Hepatocyte (in vitro differentiated cells): ENCODE measurements around the gene RESP18. TPM values are rescaled to one million over a fixed set of nuclear protein-coding genes. Genes with fewer than 3 reads are reported as not detected.

Experiments
- DNase-seq: peaks from one replicate; pipeline ENCODE4 v3.0.0-alpha.2; 2016; ENCODE audit warnings: low spot score
- H2AFZ ChIP-seq: fragments of 200-600 bp; sonication (generic); 2 replicates; pipeline ENCODE4 v1.6.0; 2016; ENCODE audit warnings: antibody characterized with exemption, mild to moderate bottlenecking
- H3K27ac ChIP-seq: fragments of 200-600 bp; sonication (generic); 2 replicates; pipeline ENCODE4 v1.5.1; 2016; ENCODE audit warnings: mild to moderate bottlenecking
- H3K27me3 ChIP-seq: fragments of 200-600 bp; sonication (generic); 2 replicates; pipeline ENCODE4 v1.6.1; 2016
- H3K36me3 ChIP-seq: fragments of 200-600 bp; sonication (generic); replicated peaks from 2 replicates; pipeline ENCODE4 v1.5.1; 2016; ENCODE audit warnings: low read depth; ENCODE audit not compliant: insufficient read depth
- H3K4me1 ChIP-seq: fragments of 200-600 bp; sonication (generic); 2 replicates; pipeline ENCODE4 v1.5.1; 2016; ENCODE audit warnings: mild to moderate bottlenecking, moderate library complexity; ENCODE audit not compliant: insufficient read depth
- H3K4me2 ChIP-seq: fragments of 200-600 bp; sonication (generic); 2 replicates; pipeline ENCODE4 v1.6.0; 2016
- H3K4me3 ChIP-seq: fragments of 200-600 bp; sonication (generic); 2 replicates; pipeline ENCODE4 v1.5.1; 2016; ENCODE audit warnings: mild to moderate bottlenecking
- H3K79me2 ChIP-seq: fragments of 200-600 bp; sonication (generic); 2 replicates; pipeline ENCODE4 v1.6.0; 2017; ENCODE audit warnings: mild to moderate bottlenecking
- H3K9me2 ChIP-seq: fragments of 200-600 bp; sonication (generic); replicated peaks from 2 replicates; pipeline ENCODE4 v1.6.0; 2017; ENCODE audit warnings: mild to moderate bottlenecking; ENCODE audit not compliant: insufficient read depth
- H3K9me3 ChIP-seq: fragments of 200-600 bp; sonication (generic); 2 replicates; pipeline ENCODE4 v1.5.1; 2016; ENCODE audit warnings: low read depth, mild to moderate bottlenecking
- H4K20me1 ChIP-seq: fragments of 200-600 bp; sonication (generic); 2 replicates; pipeline ENCODE4 v1.6.0; 2016; ENCODE audit warnings: mild to moderate bottlenecking; ENCODE audit not compliant: insufficient read depth, poor library complexity, severe bottlenecking
- EZH2 ChIP-seq: fragments of 200-600 bp; sonication (generic); IDR thresholded peaks from 2 replicates; pipeline ENCODE4 v1.6.1; 2016; ENCODE audit warnings: antibody characterized with exemption, mild to moderate bottlenecking, borderline replicate concordance
- EZH2phosphoT487 ChIP-seq: fragments of 200-600 bp; sonication (generic); IDR thresholded peaks from one replicate; pipeline ENCODE4 v1.6.1; 2018; ENCODE audit warnings: antibody characterized with exemption, mild to moderate bottlenecking, low read depth, moderate library complexity; ENCODE audit not compliant: unreplicated experiment, severe bottlenecking
- WGBS: methylation state at CpG from one replicate; pipeline ENCODE4 v1.1.6; 2016; ENCODE audit warnings: low lambda C conversion rate; ENCODE audit errors: missing lambda C conversion rate; 5-methylcytosine and 5-hydroxymethylcytosine counted together
- polyA plus RNA-seq: library from polyadenylated mRNA; unstranded; fragments of >200 nt; fragmentation: Nextera tagmentation; extraction: Ambion mirVana; gene quantifications from 2 replicates; pipeline ENCODE4 v1.2.1, GENCODE V29; 2016
- total RNA-seq: library from RNA; depleted of rRNA; stranded (reverse); fragments of >200 nt; gene quantifications from 2 replicates; pipeline ENCODE4 v1.2.3, GENCODE V29; 2014
- TF ChIP-seq, protein P1 (sequence below): fragments of 200-600 bp; sonication (generic); IDR thresholded peaks from 2 replicates; pipeline ENCODE4 v1.5.1; 2016; ENCODE audit warnings: antibody characterized with exemption, mild to moderate bottlenecking; ENCODE audit not compliant: poor library complexity

Gene RESP18
- total and polyA plus RNA-seq, 2 experiments from 2014 or later: not detected

DNA sequence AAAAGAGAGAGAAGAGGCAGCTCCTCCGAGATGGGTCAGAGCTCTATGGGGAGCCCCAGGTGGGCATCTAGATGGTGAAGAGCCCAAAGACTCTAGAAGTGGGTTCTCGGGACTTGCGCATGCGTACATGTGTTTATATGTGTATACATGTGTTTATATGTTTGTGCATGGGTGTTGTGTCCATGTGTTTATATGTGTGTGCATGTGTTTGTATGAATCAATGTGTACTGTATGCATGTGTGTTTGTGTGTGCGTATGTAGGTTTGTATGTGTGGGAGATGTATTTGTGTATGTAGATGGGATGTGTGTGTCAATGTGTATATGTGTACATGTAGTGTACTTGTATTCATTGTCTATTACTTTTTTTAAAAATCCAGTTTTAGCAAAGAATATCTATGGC is 29.5 kb upstream of the RESP18 start:
- WGBS: 94% methylated on average over 5 of the region's 5 CpGs
- Histone ChIP-seq H3K9me2 (no peaks in the 10 kb centered on the region), H3K4me2 (no peak overlapping the region)

DNA sequence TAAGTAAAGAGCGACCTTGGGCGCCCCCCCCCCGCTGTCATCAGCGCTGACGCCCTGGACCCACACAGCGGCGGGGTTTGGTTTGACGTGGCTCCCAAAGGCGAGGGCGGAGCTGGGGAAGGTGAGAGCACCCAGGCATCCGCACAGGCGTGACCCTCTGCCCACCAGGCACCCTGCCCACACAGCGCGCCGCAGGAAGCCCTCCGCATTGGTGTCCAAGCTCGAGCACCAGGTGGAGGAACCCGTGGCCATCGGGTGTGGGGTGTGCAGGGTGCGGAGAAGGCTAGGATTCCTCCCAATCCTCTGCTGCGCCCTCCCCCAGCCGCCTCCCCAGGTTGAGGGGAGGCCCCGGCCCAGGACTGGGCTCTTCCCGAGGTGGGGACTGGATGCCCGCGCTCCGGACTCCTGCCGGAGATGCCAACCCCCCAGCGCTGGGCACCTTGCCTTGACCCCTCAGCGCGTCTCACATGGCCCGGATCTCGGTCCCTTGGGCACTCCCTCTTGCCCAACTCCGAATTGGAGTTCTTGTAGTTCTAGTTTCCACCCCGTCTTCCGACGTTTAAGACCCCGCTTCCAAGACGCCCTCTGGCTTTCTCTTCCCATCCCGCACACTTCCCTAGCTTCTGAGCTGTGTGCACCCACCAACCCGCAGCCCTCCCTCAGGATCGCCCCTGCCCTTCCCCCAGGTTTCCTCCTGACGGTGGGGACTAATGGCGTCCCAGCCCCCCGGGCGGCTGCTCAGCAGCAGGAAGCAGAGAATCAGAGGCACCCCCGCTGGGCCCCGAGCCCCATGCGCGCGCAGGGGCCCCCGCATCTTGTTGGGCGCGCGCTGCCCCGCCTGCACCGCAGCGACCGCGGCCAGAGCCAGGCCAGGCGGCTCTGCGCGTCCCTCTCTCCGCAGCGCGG is 25.9 kb upstream of the RESP18 start:
- Histone ChIP-seq H3K4me1 (peaks cover 5% of the 10 kb centered on the region), H2AFZ (peak overlapping the region; percentile 26), H3K9me3 (no peaks in the 10 kb centered on the region), H3K79me2 (no peaks in the 10 kb centered on the region), H3K4me2 (peak overlapping the region; percentile 76), H3K27ac (no peak overlapping the region), H3K9me2 (no peaks in the 10 kb centered on the region), H3K27me3 (peaks cover 62% of the 10 kb centered on the region), H3K36me3 (no peaks in the 10 kb centered on the region), H4K20me1 (no peaks in the 10 kb centered on the region), H3K4me3 (no peak overlapping the region)
- peak; percentile 54 for TF ChIP-seq EZH2
- TF ChIP-seq, protein P1, sequence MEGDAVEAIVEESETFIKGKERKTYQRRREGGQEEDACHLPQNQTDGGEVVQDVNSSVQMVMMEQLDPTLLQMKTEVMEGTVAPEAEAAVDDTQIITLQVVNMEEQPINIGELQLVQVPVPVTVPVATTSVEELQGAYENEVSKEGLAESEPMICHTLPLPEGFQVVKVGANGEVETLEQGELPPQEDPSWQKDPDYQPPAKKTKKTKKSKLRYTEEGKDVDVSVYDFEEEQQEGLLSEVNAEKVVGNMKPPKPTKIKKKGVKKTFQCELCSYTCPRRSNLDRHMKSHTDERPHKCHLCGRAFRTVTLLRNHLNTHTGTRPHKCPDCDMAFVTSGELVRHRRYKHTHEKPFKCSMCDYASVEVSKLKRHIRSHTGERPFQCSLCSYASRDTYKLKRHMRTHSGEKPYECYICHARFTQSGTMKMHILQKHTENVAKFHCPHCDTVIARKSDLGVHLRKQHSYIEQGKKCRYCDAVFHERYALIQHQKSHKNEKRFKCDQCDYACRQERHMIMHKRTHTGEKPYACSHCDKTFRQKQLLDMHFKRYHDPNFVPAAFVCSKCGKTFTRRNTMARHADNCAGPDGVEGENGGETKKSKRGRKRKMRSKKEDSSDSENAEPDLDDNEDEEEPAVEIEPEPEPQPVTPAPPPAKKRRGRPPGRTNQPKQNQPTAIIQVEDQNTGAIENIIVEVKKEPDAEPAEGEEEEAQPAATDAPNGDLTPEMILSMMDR: no peak
- TF ChIP-seq EZH2phosphoT487: no peak
- WGBS: 8% methylated on average over 55 of the region's 66 CpGs
- DNase-seq: no peak

More for the DNA sequence above, 29.5 kb upstream of the RESP18 start:
- Histone ChIP-seq H3K27me3 (peaks cover 39% of the 10 kb centered on the region), H4K20me1 (no peaks in the 10 kb centered on the region), H3K36me3 (no peaks in the 10 kb centered on the region), H3K27ac (no peak overlapping the region), H3K4me3 (no peak overlapping the region), H2AFZ (no peak overlapping the region), H3K9me3 (no peaks in the 10 kb centered on the region), H3K4me1 (peaks cover 5% of the 10 kb centered on the region), H3K79me2 (no peaks in the 10 kb centered on the region)
- TF ChIP-seq EZH2phosphoT487 (no peak), EZH2 (no peak)
- TF ChIP-seq, protein P1: no peak
- DNase-seq: no peak

DNA sequence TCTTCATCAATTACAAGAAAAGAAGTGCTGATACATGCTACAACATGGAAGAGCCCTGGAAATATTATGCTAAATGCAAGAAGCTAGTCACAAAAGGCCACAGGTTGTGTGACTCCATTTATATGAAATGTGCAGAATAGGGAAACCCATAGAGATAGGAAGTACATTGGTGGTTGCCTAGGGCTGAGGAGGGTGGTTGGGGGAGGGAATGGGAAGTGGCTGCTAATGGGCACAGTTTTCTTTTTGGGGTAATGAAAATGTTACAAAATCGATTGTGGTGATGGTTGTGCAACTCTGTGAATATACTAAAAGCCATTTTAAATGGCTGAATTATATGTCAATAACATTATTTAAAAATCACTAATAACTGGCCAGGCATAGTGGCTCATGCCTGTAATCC is 24.3 kb upstream of the RESP18 start:
- Histone ChIP-seq H3K27ac (no peak overlapping the region), H3K36me3 (no peaks in the 10 kb centered on the region), H3K9me2 (no peaks in the 10 kb centered on the region), H3K4me3 (no peak overlapping the region), H4K20me1 (no peaks in the 10 kb centered on the region), H3K4me1 (peaks cover 5% of the 10 kb centered on the region), H3K4me2 (no peak overlapping the region), H3K79me2 (no peaks in the 10 kb centered on the region), H3K9me3 (no peaks in the 10 kb centered on the region), H3K27me3 (peaks cover 62% of the 10 kb centered on the region), H2AFZ (no peak overlapping the region)
- no peak for DNase-seq
- 84% methylated on average over 1 of the region's 1 CpG for WGBS
- TF ChIP-seq, protein P1: no peak
- no peak for TF ChIP-seq EZH2phosphoT487
- no peak for TF ChIP-seq EZH2
